GM21717 (cell line): Measurements from ENCODE around the gene RIPPLY1.
"Not testable (repeated sequence)": the region's sequence is repeated elsewhere in the genome, so short reads cannot be mapped to it uniquely, and the experiment has no call there.

Experiments used
- ATAC-seq: cut with Tn5 transposase; IDR thresholded peaks from one replicate; pipeline ENCODE4 v1.9.1; 2021; ENCODE audit warnings: mild to moderate bottlenecking, moderate library complexity; ENCODE audit not compliant: unreplicated experiment

RIPPLY1 gene

GRCh38 chrX:106912864-106913263 is 9.7 kb upstream of the RIPPLY1 start:
- ATAC-seq: no peak

GRCh38 chrX:106906361-106906760 is 3.2 kb upstream of the RIPPLY1 start:
- no peak for ATAC-seq

DNA sequence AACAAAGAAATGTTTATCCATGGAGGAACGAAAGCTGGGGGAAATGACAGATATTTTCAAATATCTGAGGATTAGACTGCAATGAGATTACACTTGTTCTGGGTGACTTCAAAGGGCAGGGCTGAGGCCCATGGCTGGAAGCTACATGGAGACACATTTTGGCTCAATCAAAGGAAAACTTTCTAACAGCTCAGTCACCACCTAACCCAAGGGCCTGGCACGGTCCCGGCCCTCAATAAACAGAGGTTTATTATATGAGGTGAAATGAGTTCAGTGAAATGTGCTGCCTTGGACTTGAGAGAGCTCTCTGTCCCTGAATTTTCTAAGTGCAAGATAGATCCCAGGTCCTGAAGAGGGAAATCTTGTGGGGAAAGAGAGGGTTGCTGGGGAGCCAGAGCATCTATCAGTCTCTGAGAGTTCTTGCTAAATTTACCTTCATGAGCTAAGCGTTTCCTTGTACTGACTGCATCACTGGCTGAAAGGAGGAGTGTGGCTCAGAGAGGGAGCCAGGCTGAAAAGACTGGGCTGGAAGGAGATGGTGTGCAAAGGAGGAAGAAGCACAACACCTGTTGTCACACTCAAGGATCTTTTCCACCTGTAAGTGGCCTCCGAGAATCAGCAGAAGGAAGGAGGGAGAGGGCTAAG is 2.0 kb upstream of the RIPPLY1 start:
- ATAC-seq: no peak

GRCh38 chrX:106903856-106904528 is 851 bp upstream of the RIPPLY1 start:
- ATAC-seq: no peak

DNA sequence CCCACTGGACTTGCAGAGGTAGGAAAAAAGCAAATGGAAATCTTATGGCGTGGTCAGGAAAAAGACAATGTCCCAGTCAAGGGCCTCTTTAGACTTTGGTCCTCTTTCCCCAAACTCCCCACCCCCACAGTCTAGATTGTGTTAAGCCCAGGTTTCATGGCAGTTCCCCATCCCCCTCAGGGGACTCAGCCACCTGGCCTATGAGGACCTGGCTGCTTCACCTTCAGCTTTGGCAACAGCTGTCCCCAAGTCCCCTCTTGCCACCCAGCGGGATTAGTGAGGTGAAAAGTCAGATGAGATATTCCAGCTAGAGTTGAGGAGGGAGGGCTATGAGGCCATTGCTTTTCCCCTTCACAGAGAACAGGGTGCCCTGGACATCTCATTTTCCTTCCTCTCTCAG is 457 bp downstream of the RIPPLY1 start:
- ATAC-seq: no peak

DNA sequence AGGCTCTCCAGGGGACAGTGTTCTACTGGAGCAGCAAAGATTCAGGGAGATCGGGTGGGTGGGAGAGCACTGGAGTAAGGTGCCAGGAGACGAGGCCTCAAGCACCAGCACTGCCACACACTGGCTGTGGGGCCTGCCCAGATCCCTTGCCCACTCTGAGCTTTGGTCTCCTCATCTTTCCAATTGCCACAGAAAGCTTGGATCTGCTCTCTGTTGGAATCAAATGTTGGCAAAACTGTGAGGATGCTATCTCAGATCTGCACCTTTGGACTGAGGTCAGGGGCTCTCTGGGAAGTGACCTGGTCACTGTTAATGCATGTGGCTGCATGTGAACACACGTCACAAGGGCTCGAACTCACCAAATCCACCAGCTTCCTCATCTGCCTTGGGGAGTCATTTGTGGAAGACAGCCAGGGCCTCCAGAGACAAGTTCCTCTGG is 1.3 kb downstream of the RIPPLY1 start:
- no peak for ATAC-seq

DNA sequence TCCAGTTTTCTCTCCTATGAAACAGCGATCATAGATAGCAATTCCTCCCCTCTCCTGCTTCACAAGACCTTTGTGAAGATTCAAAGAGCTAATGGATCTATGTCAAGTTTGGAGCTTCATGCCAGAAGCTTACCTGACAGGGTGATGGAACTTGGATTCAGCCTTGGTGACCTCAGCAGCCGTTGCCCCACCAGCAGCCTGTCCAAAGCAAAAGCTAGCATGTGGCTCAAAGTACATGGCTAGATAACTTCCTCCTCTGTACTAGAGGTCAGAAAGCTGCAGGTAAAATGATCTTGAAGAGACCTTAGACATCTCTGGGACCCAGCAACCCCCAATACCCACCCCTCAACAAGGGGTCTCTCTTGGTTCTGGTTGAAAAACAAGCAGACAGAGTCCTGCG is 1.8 kb downstream of the RIPPLY1 start:
- ATAC-seq: no peak

DNA sequence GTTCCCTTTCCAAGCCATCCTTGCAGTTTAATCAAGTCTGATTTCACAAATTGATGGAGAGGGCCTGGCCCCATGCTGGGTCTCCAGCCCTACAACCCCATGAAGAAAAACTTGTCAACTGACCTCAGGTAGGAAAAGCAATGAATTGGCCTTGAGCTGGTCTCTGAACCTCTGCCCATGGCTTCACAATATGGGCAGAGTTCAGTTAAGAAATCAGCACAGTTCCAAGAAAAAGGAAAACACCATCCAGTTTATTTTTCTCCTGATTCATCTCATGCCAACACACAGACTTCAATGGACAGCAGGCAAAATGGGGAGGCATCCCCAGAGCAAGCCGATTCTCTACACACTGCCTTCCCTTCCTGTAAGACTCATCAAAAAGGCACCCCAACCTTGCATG is 3.3 kb downstream of the RIPPLY1 start:
- no peak for ATAC-seq

DNA sequence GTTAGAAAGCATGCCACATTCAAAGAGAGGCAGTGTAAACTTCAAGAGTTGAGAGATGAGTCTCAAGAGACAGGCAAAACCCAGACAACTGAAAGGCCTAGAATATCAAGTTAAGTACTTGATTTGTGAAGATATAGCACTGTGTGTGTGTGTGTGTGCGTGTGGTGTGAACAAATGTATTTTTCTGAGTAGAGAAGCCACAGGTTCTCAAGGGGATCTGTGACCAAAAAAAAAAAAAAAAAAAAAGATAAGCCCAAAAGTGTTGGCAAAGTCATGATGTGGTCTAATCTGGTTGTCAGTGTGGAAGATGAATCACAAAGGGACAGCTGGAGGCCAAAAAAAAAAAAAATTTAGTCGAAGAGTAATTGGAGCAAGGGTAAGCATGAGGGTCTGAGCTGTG is 3.9 kb downstream of the RIPPLY1 start:
- ATAC-seq: no peak

DNA sequence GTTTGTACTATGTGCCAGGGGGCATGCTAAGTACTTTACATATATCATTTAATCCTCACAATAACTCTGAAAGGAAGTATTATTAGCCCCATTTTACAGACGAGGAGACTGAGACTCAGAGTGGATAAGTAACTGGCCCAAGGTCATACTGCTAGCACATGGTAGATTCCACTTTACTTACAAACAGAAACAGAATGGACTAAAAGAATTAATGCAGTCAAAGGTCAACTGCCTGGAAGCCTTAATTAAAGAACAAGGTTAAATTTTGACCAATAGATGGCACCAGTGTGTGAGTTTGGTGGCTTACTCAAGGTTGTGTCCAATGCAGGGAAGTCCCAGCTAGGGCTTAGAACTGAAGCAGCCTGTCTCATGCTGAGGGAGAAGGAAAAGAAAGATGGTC is 4.7 kb downstream of the RIPPLY1 start:
- ATAC-seq: peak; percentile 67

DNA sequence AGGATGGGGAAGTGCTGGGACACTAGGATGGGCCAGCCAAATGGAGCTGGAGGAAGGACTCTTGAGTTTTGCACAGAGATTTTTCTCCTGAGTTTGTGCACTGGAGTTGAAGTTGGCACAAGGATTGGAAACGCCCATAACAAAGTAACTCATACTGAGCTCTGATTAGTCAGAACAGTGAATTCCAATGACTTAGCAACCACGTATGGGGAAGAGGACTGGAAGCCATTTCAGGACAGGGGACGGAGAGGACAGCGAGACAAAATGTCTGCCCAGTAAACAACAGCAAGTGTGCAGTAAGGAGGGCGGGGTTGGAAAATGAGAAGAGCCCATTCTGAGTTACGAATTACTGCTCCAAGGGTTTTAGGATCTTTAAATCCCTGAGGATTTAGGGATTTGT is 5.9 kb downstream of the RIPPLY1 start:
- no peak for ATAC-seq

- no peak for ATAC-seq
Observed at GRCh38 chrX:106894978-106895452, 8.1 kb downstream of the RIPPLY1 start.

DNA sequence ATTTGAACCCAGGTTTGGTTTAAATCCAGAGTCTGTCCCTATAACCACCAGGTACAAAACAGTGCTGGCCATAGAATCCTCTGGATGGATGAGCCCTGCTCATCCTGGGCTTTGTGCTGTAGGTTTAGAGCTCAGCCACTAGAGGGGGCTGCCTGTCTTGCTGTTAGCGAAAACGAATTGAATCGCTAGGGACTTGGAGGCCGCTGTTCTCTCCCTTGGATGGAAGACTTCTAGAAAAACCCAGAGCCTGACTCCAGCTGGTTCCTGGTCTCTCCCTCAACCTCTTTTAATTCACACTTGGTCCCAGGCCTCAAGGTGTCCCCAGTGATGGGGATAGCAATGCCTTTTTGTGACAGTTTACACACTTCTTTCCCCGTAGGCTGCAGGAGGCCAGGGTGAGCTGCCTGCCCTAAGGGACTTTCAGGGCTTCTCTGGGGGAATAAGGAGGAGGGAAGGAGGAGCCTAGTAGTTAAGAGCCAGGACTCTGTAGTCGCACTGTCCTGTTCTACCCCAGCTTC is 8.7 kb downstream of the RIPPLY1 start:
- peak; percentile 86 for ATAC-seq

GRCh38 chrX:106891762-106892460 is 11.2 kb downstream of the RIPPLY1 start:
- no peak for ATAC-seq

- ATAC-seq: no peak
Observed at GRCh38 chrX:106889468-106889867, 13.7 kb downstream of the RIPPLY1 start.

DNA sequence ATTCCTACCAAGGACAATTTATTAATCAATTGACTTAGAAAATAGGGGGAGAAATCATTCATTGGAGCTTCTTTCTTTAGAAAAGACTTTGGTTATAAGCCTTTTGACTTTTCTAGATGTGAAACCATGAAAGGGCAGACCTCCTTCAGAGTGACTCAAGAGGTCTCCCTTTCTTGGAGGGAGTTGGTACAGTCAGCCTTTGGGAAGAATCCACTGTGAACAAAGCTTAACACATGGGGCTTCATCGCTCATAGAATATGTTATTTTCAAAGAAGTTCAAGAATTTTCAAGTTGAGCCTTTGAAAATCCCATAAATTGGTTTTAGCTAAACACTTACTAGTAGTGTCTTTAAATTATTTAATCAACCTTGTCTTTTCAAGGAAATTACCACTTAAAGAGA is 28.0 kb downstream of the RIPPLY1 start:
- no peak for ATAC-seq

GRCh38 chrX:106874075-106874474 is 29.1 kb downstream of the RIPPLY1 start:
- ATAC-seq: no peak

DNA sequence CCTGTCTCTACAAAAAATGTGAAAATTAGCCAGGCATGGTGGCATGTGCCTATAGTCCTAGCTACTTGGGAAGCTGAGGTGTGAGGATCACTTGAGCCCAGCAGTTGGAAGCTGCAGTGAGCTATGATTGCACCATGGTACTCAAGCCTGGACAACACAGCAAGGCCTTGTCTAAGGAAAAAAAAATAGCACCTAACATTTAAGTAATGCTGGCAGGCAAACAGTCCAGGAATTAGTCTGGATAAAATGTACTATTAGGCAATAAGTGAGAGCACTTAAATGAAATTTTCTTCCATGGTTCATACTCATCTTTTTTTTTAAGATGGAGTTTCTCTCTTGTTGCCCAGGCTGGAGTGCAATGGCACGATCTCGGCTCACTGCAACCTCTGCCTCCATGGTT is 30.3 kb downstream of the RIPPLY1 start:
- not testable (repeated sequence) for ATAC-seq

DNA sequence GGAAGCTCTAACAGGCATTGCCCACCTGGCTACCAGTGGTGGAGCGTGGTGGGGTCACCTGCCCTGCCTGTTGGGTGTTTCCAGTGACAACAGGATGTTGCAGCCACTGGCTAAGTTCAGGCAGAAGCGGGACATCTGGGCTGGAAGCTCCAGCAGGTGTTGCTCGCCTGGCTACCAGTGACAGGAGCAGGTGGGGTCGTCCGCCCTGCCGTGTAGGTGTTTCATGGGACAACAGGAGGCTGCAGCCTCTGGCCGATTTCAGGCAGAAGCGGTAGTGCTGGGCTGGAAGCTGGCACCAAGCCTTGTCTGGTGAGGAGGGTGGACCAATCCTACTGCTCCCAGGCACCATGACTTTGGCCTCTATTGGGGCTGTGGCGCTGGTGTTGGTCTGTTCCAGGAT is 39.4 kb downstream of the RIPPLY1 start:
- no peak for ATAC-seq

GRCh38 chrX:106862972-106863688 is 40.0 kb downstream of the RIPPLY1 start:
- ATAC-seq: peak; percentile 88
